ENCODE data around the gene ZNF276. TPM values are rescaled to one million over a fixed set of nuclear protein-coding genes. Genes with fewer than 3 reads are reported as not detected.

ZNF276 gene
- total and polyA plus RNA-seq, 2 of the 8 experiments (the other 6 are each of a cell fraction or from before 2014, with no cell fraction given): 6.4 to 9.3 TPM

DNA sequence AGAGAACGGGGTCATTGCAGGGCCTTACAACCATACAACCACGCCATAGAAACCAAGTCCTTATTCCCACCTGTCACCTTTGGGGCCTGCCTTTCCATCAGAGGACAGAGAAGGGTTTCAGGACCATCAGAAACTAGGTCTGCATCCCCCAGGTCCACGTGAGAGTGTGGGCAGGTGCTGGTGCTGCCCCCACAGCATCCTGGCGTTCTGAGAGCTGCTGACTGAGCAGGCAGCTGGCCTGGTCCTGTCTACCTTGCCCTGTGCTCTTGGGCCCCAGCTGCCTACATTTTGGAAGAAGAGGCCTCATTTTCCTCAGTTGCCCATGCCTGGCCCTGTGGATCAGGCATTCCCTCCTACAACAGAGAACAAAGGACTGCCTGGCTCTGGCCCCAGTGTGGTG, 21.6 kb downstream of the ZNF276 start (continued):
- TF ChIP-seq, protein P1, sequence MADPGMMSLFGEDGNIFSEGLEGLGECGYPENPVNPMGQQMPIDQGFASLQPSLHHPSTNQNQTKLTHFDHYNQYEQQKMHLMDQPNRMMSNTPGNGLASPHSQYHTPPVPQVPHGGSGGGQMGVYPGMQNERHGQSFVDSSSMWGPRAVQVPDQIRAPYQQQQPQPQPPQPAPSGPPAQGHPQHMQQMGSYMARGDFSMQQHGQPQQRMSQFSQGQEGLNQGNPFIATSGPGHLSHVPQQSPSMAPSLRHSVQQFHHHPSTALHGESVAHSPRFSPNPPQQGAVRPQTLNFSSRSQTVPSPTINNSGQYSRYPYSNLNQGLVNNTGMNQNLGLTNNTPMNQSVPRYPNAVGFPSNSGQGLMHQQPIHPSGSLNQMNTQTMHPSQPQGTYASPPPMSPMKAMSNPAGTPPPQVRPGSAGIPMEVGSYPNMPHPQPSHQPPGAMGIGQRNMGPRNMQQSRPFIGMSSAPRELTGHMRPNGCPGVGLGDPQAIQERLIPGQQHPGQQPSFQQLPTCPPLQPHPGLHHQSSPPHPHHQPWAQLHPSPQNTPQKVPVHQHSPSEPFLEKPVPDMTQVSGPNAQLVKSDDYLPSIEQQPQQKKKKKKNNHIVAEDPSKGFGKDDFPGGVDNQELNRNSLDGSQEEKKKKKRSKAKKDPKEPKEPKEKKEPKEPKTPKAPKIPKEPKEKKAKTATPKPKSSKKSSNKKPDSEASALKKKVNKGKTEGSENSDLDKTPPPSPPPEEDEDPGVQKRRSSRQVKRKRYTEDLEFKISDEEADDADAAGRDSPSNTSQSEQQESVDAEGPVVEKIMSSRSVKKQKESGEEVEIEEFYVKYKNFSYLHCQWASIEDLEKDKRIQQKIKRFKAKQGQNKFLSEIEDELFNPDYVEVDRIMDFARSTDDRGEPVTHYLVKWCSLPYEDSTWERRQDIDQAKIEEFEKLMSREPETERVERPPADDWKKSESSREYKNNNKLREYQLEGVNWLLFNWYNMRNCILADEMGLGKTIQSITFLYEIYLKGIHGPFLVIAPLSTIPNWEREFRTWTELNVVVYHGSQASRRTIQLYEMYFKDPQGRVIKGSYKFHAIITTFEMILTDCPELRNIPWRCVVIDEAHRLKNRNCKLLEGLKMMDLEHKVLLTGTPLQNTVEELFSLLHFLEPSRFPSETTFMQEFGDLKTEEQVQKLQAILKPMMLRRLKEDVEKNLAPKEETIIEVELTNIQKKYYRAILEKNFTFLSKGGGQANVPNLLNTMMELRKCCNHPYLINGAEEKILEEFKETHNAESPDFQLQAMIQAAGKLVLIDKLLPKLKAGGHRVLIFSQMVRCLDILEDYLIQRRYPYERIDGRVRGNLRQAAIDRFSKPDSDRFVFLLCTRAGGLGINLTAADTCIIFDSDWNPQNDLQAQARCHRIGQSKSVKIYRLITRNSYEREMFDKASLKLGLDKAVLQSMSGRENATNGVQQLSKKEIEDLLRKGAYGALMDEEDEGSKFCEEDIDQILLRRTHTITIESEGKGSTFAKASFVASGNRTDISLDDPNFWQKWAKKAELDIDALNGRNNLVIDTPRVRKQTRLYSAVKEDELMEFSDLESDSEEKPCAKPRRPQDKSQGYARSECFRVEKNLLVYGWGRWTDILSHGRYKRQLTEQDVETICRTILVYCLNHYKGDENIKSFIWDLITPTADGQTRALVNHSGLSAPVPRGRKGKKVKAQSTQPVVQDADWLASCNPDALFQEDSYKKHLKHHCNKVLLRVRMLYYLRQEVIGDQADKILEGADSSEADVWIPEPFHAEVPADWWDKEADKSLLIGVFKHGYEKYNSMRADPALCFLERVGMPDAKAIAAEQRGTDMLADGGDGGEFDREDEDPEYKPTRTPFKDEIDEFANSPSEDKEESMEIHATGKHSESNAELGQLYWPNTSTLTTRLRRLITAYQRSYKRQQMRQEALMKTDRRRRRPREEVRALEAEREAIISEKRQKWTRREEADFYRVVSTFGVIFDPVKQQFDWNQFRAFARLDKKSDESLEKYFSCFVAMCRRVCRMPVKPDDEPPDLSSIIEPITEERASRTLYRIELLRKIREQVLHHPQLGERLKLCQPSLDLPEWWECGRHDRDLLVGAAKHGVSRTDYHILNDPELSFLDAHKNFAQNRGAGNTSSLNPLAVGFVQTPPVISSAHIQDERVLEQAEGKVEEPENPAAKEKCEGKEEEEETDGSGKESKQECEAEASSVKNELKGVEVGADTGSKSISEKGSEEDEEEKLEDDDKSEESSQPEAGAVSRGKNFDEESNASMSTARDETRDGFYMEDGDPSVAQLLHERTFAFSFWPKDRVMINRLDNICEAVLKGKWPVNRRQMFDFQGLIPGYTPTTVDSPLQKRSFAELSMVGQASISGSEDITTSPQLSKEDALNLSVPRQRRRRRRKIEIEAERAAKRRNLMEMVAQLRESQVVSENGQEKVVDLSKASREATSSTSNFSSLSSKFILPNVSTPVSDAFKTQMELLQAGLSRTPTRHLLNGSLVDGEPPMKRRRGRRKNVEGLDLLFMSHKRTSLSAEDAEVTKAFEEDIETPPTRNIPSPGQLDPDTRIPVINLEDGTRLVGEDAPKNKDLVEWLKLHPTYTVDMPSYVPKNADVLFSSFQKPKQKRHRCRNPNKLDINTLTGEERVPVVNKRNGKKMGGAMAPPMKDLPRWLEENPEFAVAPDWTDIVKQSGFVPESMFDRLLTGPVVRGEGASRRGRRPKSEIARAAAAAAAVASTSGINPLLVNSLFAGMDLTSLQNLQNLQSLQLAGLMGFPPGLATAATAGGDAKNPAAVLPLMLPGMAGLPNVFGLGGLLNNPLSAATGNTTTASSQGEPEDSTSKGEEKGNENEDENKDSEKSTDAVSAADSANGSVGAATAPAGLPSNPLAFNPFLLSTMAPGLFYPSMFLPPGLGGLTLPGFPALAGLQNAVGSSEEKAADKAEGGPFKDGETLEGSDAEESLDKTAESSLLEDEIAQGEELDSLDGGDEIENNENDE (IDR thresholded peaks at IDR 0.05; ENCODE audit: insufficient replicate concordance, low read length): no peak
- no peak for TF ChIP-seq SIX5 (IDR thresholded peaks at IDR 0.05; ENCODE audit: low read depth, low read length)
- no peak for TF ChIP-seq CEBPB (IDR thresholded peaks at IDR 0.05; ENCODE audit: low read depth, low read length)
- TF ChIP-seq TEAD4 (IDR thresholded peaks at IDR 0.05; ENCODE audit: low read depth, low read length): no peak
- no peak for TF ChIP-seq HDAC6 (IDR thresholded peaks at IDR 0.05; ENCODE audit: low read depth, low read length)
- TF ChIP-seq HDAC2 (IDR thresholded peaks at IDR 0.05; ENCODE audit: borderline replicate concordance in 1 of 2, low read depth in 2 of 2, low read length in 2 of 2): no peak
- TF ChIP-seq CTBP2 (IDR thresholded peaks at IDR 0.05; ENCODE audit: borderline replicate concordance, insufficient read depth, insufficient read length, low read length): no peak
- no peak; the same call in 1 of the 2 replicates for TF ChIP-seq POLR2AphosphoS5 (IDR thresholded peaks at IDR 0.05; ENCODE audit: low read depth, low read length)
- no peak for TF ChIP-seq EP300 (IDR thresholded peaks at IDR 0.05; ENCODE audit: borderline replicate concordance in 1 of 2, low read depth in 2 of 2, low read length in 2 of 2)
- no peak for TF ChIP-seq CHD2 (IDR thresholded peaks at IDR 0.05; ENCODE audit: low read length)
- no peak for TF ChIP-seq SIN3A (conservative IDR thresholded peaks at IDR 0.05 in 1 of 2, IDR thresholded peaks at IDR 0.05 in 1 of 2; ENCODE audit: low read depth in 1 of 2, low read length in 2 of 2)

All from H1 (cell line).